ENCODE data around the gene PRCC. TPM values are rescaled to one million over a fixed set of nuclear protein-coding genes. Genes with fewer than 3 reads are reported as not detected.

Gene PRCC
- total RNA-seq, 1 experiment from 2014 or later = 80.4 TPM

DNA sequence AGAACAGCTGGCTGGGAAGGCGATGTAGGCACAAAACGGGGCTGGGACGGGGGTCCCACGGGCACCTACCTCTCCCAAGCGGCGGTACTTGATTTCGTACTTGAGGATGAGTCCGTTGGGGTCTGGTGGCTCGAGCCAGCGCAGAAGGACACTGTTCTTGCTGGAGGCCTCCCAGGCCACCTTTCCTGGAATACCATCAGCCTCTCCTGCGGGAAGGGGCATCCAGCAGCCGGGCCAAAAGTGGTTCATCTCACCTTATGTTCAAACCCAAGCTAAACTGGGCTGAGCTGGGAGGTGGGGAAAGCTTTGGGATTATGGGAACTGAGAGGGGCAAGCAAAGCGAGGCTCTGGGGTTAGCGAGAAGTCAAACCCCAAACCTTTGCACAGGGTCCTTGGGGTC, 77.3 kb downstream of the PRCC start:
- peaks cover 94% of the 10 kb centered on the region for H3K27me3 Mint-ChIP-seq (ENCODE audit: unreplicated experiment)
- DNase-seq = no peak
- intact Hi-C loops (cut with micrococcal nuclease; ENCODE audit: unreplicated experiment) = no loop called here
- CTCF ChIA-PET = interaction anchor here (0.6 kb wide), 1 partner anchor 18 kb away, joined by 4 read pairs; no protein-coding TSS in a partner anchor
- H3K36me3 Mint-ChIP-seq (ENCODE audit: insufficient read depth, unreplicated experiment) = no peaks in the 10 kb centered on the region
- TF ChIP-seq, protein P1, sequence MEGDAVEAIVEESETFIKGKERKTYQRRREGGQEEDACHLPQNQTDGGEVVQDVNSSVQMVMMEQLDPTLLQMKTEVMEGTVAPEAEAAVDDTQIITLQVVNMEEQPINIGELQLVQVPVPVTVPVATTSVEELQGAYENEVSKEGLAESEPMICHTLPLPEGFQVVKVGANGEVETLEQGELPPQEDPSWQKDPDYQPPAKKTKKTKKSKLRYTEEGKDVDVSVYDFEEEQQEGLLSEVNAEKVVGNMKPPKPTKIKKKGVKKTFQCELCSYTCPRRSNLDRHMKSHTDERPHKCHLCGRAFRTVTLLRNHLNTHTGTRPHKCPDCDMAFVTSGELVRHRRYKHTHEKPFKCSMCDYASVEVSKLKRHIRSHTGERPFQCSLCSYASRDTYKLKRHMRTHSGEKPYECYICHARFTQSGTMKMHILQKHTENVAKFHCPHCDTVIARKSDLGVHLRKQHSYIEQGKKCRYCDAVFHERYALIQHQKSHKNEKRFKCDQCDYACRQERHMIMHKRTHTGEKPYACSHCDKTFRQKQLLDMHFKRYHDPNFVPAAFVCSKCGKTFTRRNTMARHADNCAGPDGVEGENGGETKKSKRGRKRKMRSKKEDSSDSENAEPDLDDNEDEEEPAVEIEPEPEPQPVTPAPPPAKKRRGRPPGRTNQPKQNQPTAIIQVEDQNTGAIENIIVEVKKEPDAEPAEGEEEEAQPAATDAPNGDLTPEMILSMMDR (IDR thresholded peaks at IDR 0.05; ENCODE audit: unreplicated experiment) = no peak
- H3K9me3 Mint-ChIP-seq (ENCODE audit: low read depth, unreplicated experiment) = peaks cover 2% of the 10 kb centered on the region
- no peak overlapping the region for H3K4me3 Mint-ChIP-seq (ENCODE audit: low read depth, unreplicated experiment)
- no peaks in the 10 kb centered on the region for H3K4me1 Mint-ChIP-seq (ENCODE audit: low read depth, unreplicated experiment)
- H3K27ac Mint-ChIP-seq (ENCODE audit: unreplicated experiment) = no peak overlapping the region
- BruUV-seq (replicated peaks) = no TSS peak

DNA sequence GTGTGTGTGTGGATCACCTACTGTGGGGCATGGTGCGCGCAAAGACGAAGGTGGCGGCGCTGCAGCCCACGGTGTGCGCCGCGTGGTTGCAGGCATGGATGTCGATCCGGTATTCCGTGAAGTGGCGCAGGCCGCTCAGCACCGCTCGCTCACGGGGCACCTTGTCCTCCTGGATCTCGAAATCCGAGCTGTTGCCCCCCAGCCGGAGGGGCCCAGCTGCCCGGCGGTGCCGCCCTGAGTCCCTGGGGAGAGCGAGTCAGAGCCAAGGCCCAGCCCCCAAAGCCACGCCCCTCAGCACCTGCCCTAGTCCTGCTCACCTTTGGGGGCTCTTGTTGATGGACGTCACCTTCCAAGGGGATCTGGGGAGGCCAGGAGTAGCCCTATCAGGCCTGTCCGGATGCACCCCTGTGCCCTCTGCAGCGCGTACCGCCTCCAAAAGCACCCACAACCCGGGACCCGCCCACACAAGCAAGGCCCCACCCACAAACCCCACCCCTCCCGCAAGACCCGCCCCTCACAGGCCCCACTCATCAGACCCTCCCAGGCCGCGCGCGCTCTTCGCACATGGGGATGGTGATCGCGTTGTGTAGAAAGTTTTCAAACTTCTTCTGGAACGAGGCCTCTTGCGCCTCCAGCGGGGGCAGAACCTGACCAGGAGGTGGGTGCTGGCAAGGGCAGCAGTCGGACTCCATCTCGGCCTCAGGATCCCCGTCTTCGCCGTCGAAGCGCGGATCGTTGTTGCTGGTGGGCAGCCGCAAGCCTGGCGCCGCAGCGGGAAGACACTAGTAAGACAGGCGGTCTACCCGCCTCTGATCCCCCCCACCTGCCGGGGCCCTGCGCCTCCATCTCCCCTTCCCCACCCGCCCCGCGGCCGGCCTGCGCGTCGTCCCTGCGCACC, 78.0 kb downstream of the PRCC start:
- CTCF ChIA-PET = interaction anchor here (0.6 kb wide), 1 partner anchor 17 kb away, joined by 4 read pairs; no protein-coding TSS in a partner anchor
- Mint-ChIP-seq H3K36me3 (ENCODE audit: insufficient read depth, unreplicated experiment) (no peaks in the 10 kb centered on the region), H3K4me3 (ENCODE audit: low read depth, unreplicated experiment) (no peak overlapping the region), H3K27me3 (ENCODE audit: unreplicated experiment) (peaks cover 87% of the 10 kb centered on the region), H3K9me3 (ENCODE audit: low read depth, unreplicated experiment) (peaks cover 2% of the 10 kb centered on the region), H3K27ac (ENCODE audit: unreplicated experiment) (no peak overlapping the region), H3K4me1 (ENCODE audit: low read depth, unreplicated experiment) (no peaks in the 10 kb centered on the region)
- DNase-seq = no peak
- intact Hi-C loops (cut with micrococcal nuclease; ENCODE audit: unreplicated experiment) = no loop called here
- TF ChIP-seq, protein P1 (IDR thresholded peaks at IDR 0.05; ENCODE audit: unreplicated experiment) = no peak
- BruUV-seq (replicated peaks) = no TSS peak

DNA sequence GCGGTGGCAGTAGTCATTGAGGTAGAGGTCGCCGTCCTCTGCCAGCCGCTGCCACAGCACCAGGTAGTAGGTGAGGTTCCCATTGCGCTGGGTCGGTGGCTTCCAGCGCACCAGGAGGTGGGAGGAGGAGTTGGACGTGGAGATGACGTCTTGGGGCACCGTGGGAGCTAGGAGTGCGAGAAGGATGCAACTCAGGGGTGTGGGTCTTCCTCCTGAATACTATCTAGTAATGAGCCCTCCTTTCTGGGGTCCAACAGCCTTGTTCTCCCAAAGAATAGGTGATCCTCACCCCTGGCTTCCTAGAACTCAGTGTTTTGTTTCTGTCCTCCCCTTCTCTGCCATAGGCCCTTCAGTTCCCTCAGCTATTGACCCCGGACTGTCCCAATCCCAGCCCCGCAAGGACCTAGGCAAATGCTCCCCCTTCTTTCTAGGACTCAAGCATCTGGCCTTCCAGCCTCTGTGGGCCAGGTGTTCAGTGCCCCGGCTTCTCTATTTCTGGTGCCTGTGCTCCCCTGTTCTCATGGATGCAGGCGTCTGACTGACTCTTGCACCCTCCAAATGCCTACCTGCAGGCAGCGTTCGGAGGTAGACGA, 78.7 kb downstream of the PRCC start:
- CTCF ChIA-PET = no interaction called here
- Mint-ChIP-seq H3K27ac (ENCODE audit: unreplicated experiment) (no peak overlapping the region), H3K36me3 (ENCODE audit: insufficient read depth, unreplicated experiment) (no peaks in the 10 kb centered on the region), H3K27me3 (ENCODE audit: unreplicated experiment) (peaks cover 82% of the 10 kb centered on the region), H3K9me3 (ENCODE audit: low read depth, unreplicated experiment) (peaks cover 2% of the 10 kb centered on the region), H3K4me3 (ENCODE audit: low read depth, unreplicated experiment) (no peak overlapping the region), H3K4me1 (ENCODE audit: low read depth, unreplicated experiment) (no peaks in the 10 kb centered on the region)
- TF ChIP-seq, protein P1 (IDR thresholded peaks at IDR 0.05; ENCODE audit: unreplicated experiment) = no peak
- intact Hi-C loops (cut with micrococcal nuclease; ENCODE audit: unreplicated experiment) = no loop called here
- no TSS peak for BruUV-seq (replicated peaks)
- DNase-seq = no peak

DNA sequence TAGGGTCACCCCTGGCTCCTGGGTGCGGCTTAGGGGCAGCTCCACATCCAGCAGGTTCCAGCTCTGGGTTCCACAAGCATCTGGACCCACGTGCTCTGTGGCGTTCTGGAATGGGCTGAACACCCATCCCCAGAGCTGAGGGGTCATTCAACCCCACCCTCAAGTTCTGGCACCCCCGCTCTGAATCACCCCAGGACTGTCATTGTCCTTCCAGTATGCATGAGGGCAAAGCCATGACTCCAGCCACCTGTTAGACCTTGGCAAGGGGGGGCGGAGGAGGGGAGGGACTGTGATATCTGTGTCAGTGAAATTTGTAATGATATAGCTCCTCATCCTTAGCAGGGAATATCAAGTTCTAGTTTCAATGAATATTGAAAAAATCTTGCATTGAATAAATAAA, 79.3 kb downstream of the PRCC start:
- DNase-seq = no peak
- Mint-ChIP-seq H3K4me1 (ENCODE audit: low read depth, unreplicated experiment) (no peaks in the 10 kb centered on the region), H3K36me3 (ENCODE audit: insufficient read depth, unreplicated experiment) (no peaks in the 10 kb centered on the region), H3K4me3 (ENCODE audit: low read depth, unreplicated experiment) (no peak overlapping the region), H3K27ac (ENCODE audit: unreplicated experiment) (no peak overlapping the region), H3K9me3 (ENCODE audit: low read depth, unreplicated experiment) (peaks cover 2% of the 10 kb centered on the region), H3K27me3 (ENCODE audit: unreplicated experiment) (peaks cover 82% of the 10 kb centered on the region)
- TF ChIP-seq, protein P1 (IDR thresholded peaks at IDR 0.05; ENCODE audit: unreplicated experiment) = no peak
- BruUV-seq (replicated peaks) = no TSS peak
- CTCF ChIA-PET = no interaction called here
- intact Hi-C loops (cut with micrococcal nuclease; ENCODE audit: unreplicated experiment) = no loop called here
